Progenitor cell of endocrine pancreas (in vitro differentiated cells): ENCODE measurements around the gene GMDS. TPM values are rescaled to one million over a fixed set of nuclear protein-coding genes. Genes with fewer than 3 reads are reported as not detected.

ENCODE experiments used
- DNase-seq: peaks from one replicate; pipeline ENCODE4 v3.0.0; 2021; ENCODE audit warnings: low spot score; ENCODE audit not compliant: unreplicated experiment
- H3K27ac Mint-ChIP-seq: 2 replicates; pipeline ENCODE4 v1.8.0; 2021; ENCODE audit warnings: mild to moderate bottlenecking, moderate library complexity, mixed read lengths
- H3K27me3 Mint-ChIP-seq: 2 replicates; pipeline ENCODE4 v1.8.0; 2021; ENCODE audit warnings: mixed read lengths
- H3K36me3 Mint-ChIP-seq: 2 replicates; pipeline ENCODE4 v1.8.0; 2022; ENCODE audit warnings: mixed read lengths; ENCODE audit not compliant: insufficient read depth
- H3K4me1 Mint-ChIP-seq: 2 replicates; pipeline ENCODE4 v1.8.0; 2021; ENCODE audit warnings: low read depth, mixed read lengths
- H3K4me3 Mint-ChIP-seq: 2 replicates; pipeline ENCODE4 v1.8.0; 2021; ENCODE audit warnings: low read depth, mild to moderate bottlenecking, moderate library complexity, mixed read lengths
- H3K9me3 Mint-ChIP-seq: 2 replicates; pipeline ENCODE4 v1.8.0; 2021; ENCODE audit warnings: low read depth, mixed read lengths
- CTCF ChIP-seq: fragments of 200-600 bp; sonication (generic); IDR thresholded peaks from one replicate; pipeline ENCODE4 v1.5.0; 2021; ENCODE audit warnings: antibody characterized with exemption, mild to moderate bottlenecking; ENCODE audit not compliant: unreplicated experiment
- total RNA-seq: library from RNA; stranded (reverse); gene quantifications from 2 replicates; pipeline ENCODE4 v1.2.1, GENCODE V29; 2021

Gene GMDS
- total RNA-seq, 1 donor from 2014 or later, result 17.2 TPM

- TF ChIP-seq CTCF, result no peak
- H3K4me3 Mint-ChIP-seq, result no peak overlapping the region
- H3K27ac Mint-ChIP-seq, result no peak overlapping the region
- H3K9me3 Mint-ChIP-seq, result no peaks in the 10 kb centered on the region
- DNase-seq, result no peak
- no peaks in the 10 kb centered on the region for H3K36me3 Mint-ChIP-seq
- H3K4me1 Mint-ChIP-seq, result peaks cover 7% of the 10 kb centered on the region
- H3K27me3 Mint-ChIP-seq, result peaks cover 26% of the 10 kb centered on the region
These were observed 656.2 kb downstream of the GMDS start for GRCh38 chr6:1589208-1589607.

- H3K27me3 Mint-ChIP-seq, result peaks cover 23% of the 10 kb centered on the region
- peaks cover 7% of the 10 kb centered on the region for H3K4me1 Mint-ChIP-seq
- no peak overlapping the region for H3K27ac Mint-ChIP-seq
- H3K36me3 Mint-ChIP-seq, result no peaks in the 10 kb centered on the region
- no peak overlapping the region for H3K4me3 Mint-ChIP-seq
- no peaks in the 10 kb centered on the region for H3K9me3 Mint-ChIP-seq
- TF ChIP-seq CTCF, result no peak
- DNase-seq, result no peak
These were observed 657.4 kb downstream of the GMDS start for GRCh38 chr6:1587977-1588376.

- DNase-seq, result no peak
- no peak overlapping the region for H3K27ac Mint-ChIP-seq
- TF ChIP-seq CTCF, result no peak
- H3K4me1 Mint-ChIP-seq, result peaks cover 7% of the 10 kb centered on the region
- no peak overlapping the region for H3K4me3 Mint-ChIP-seq
- peaks cover 21% of the 10 kb centered on the region for H3K27me3 Mint-ChIP-seq
- no peaks in the 10 kb centered on the region for H3K9me3 Mint-ChIP-seq
- H3K36me3 Mint-ChIP-seq, result no peaks in the 10 kb centered on the region
These were observed 657.9 kb downstream of the GMDS start for GRCh38 chr6:1587546-1587945.

GRCh38 chr6:1586861-1587450, 658.4 kb downstream of the GMDS start:
- H3K4me3 Mint-ChIP-seq, result no peak overlapping the region
- H3K27ac Mint-ChIP-seq, result no peak overlapping the region
- H3K4me1 Mint-ChIP-seq, result peaks cover 7% of the 10 kb centered on the region
- H3K9me3 Mint-ChIP-seq, result no peaks in the 10 kb centered on the region
- H3K27me3 Mint-ChIP-seq, result peaks cover 17% of the 10 kb centered on the region
- no peak for DNase-seq
- no peak for TF ChIP-seq CTCF
- H3K36me3 Mint-ChIP-seq, result no peaks in the 10 kb centered on the region

- Mint-ChIP-seq H3K27ac (no peak overlapping the region), H3K4me3 (no peak overlapping the region), H3K36me3 (no peaks in the 10 kb centered on the region), H3K27me3 (peaks cover 17% of the 10 kb centered on the region), H3K9me3 (no peaks in the 10 kb centered on the region), H3K4me1 (peaks cover 7% of the 10 kb centered on the region)
- no peak for TF ChIP-seq CTCF
- DNase-seq, result no peak
These were observed 659.1 kb downstream of the GMDS start for GRCh38 chr6:1586256-1586655.
